Measurements from ENCODE around the gene RASGRF1.
"Not testable (repeated sequence)": the region's sequence is repeated elsewhere in the genome, so short reads cannot be mapped to it uniquely, and the experiment has no call there.

Gene RASGRF1

DNA sequence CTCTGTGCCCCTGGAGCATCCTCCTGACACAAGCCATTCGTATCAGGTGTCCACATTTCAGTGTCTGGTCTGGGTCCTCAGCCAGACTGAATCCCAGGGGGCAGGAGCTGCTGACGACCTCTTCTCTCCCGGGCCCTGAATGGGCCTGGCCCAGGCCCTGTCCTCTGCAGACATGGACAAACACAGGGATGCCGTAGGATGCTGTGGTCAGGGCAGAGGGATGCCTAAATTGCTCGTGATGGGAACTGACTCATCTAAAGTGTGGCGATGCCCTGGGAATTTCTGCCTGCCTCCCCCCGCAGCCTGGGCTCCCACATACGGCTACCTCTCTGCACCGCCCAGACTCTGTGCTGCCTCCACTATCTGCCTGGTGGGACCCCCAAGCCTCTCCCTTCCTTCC is 87.3 kb downstream of the RASGRF1 start:
- no peak for FAIRE-seq

DNA sequence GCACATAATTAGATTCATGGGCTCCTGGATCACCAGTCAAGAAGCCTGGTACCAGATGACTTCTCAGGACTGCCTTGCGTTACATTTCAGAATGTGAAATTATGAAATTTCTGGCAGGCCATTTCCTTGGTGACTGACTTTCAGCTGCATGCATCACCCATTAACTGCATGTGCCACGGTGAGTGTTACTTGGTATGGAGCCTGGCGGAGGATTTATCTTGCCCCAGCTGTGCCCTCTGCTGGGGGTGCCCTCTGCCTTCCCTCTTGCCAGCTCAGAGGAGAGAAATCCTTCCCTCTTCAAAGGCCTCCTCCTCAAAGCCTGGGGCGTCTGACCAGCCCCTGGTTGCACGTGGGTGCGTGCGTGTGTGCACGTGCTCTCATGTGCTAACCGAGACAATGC is 88.0 kb downstream of the RASGRF1 start:
- no peak for FAIRE-seq

DNA sequence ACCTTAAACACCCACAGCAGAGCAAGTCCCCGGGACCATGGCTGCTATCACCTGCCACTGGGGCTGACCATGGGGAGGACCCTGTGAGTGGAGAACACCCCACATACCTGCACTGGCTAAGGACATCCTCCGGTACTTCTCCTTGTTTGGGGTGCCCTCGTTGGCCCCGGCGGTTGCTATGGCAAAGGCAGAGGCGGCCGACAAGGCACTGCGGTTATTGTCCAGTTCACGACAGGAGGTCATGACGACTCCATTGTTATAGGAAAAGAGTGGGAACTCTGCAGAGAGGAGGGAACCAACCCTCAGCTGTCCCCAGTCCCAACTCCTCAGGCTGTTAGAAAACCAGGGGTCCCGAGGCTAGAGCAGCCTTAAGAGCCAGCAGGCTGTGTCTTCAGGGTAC is 90.9 kb downstream of the RASGRF1 start:
- no peak for FAIRE-seq

DNA sequence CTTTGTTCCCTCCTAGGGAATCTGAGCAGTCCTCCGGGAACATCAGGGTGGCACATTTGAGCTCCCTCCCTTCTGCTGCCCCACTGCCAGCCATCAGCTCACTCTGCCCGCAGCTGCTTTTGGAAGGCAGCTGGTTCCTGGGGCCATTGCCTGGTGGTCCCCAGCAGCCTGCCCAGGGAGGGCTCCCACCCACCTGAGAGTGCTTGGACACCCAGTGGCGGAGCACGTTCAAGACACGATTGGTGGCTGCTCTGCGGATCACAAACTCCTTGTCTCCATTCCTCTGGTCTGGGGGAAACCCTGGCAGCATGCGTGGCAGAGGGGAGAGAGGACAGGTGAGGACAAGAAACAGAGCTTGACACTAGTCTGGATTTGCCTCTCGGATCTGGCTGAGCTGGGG is 92.1 kb downstream of the RASGRF1 start:
- no peak for FAIRE-seq

DNA sequence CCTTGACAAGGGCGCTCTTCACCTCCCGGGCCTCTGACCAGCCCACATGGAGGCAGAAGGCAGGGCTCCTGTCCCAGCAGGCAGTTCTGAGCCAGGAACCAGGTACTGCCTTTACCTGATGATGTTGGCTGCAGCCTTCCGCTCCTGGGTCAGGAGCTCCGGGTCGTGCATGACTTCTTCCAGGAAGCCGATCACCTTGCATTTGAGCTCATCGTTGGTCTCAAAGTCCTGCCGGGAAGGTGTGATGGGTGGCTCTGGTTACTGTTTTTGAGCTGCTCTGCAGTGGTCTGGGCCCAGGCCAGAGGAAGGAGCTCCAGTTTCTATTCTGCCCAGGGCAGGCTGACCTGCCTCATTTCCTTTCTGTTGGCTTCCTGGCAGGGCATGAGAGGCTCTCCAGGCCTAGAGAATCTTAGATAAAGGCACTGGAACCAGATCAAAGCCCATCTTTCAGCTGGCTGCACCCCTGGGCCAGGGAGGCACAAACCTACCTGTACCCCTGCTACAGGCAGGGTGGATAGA is 92.5 kb downstream of the RASGRF1 start:
- no peak for FAIRE-seq

DNA sequence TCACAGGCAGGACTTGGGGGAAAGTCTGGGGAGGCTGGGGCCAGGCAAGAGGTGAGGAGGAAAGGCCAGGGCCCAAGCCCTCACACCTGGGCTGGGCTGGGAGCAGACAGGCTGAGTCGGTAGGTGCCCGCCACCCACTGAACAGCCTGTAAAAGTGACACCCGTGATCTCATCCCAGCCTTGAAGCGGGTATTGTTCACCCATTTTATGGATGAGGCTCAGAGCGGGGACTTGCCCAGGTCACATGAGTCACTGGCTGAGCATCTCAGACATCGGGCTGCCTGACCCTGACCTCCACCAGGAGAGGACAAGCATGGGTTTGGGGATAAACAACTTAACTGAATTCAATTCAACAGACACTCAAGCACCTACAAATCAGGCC is 93.7 kb downstream of the RASGRF1 start:
- FAIRE-seq = no peak

DNA sequence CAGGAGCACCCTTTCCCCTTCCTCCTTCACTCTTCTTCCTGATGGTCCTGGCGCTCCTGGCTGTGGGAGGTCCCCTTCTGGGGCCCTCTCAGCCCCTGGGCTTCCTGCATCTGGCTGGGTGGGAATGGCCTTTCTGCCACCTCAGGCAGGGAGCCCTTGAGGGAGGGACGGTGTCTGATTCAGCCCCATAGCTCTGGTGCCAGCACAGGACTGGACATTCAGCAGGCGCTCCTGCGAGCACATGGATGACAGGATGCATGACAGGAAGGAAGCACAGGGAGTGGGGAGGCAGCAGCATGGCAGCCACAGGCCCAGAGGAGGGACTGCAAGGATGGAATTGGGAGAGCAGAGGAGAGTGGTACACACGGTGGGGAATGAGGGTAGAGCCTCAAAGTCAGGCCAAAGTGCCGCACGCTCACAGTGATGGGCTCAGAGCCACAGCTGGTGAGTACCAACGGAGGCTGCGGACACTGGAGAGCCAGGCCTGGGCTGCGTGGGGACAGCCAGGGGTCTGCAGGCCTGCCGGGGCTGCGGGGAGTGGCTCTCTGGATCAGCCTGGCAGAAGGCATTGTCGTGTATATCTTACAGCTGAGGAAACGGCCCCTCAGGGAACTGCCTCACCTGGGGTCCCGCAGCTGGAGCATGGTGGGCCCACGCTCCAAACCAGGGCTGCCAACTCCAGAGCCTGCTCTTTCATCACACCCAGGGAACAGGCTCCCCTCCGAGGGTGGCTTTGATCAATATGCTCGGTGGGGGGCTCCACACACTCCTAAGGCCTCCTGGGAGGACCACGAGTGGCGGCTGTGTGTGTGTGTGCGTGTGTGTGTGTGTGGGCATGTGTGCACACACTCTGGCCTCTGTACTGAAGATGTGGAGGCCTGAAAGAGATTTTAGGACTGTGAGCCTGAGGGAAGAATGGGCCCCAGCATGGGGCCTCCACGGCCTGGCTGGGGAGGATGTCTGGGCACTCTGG is 94.4 kb downstream of the RASGRF1 start:
- FAIRE-seq = no peak

DNA sequence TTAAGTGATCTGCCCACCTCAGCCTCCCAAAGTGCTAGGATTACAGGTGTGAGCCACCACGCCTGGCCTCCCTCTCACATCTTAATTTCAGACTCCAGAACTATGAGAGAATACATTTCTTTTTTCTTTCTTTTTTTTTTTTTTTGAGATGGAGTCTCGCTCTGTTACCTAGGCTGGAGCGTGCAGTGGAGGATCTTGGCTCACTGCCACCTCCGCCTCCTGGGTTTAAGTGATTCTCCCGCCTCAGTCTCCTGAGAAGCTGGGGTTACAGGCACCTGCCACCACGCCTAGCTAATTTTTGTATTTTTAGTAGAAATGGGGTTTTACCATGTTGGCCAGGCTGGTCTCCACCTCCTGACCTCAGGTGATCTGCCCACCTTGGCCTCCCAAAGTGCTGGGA is 95.4 kb downstream of the RASGRF1 start:
- not testable (repeated sequence) for FAIRE-seq

DNA sequence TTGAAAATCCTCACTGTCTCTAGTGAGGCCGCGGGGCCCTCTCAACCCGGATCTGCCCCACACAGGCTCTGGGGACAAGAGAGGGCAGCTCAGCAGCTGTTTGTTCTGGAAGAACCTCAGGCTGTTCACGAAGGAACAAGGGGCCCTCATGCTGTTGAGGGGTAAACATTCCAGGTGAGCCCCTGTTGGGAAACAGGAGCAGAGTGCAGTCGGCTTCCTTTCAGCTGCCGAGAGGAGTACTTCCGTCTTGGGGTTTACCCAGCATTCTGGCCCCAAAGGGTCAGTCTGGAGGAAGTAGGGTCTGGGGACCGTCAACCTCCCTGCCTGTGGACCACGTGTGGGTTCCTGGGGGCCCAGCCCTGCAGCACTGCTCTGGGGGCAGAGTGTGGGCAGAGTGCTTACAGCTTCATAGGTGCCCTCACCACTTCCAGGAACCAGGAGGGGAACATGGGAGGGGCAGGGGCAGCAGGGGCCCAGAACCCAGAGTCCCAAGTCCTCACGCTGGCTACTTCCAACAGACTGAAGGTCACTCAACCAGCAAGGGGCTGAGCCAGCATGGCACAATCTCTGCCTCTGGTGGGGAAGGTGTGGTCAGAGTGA is 96.5 kb downstream of the RASGRF1 start:
- no peak for FAIRE-seq

DNA sequence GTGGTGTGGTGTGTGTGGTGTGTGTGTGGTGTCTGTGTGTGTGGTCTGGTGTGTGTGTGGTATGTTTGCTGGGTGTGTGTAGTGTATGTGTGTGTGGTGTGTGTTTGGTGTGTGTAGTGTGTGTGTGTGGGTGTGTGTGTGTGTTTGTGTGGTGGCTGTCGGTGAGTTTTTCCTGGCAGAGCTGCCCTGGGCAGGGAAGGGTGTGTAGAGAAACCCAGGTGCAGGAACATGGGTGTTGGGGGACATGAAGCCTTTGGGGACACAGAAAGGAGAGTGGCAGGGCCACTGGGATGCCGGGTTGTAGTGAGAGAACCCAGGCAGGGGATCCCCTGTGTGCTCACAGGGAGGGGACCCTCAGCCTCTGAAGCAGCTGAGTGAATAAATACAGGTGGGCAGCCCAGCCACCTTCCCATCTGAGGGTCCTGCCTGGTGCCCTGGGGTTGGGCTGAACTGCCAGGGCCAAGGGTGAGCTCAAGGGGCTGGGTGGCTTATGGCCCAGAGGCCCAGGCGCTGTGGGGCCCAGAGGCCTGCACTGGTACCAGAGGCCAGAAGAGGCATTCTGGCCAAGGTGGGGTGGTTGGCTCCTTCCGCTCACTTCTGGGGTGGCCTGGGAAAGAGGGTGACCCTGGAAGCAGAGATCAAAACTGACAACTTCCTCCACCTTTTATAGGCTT is 97.2 kb downstream of the RASGRF1 start:
- FAIRE-seq = no peak

DNA sequence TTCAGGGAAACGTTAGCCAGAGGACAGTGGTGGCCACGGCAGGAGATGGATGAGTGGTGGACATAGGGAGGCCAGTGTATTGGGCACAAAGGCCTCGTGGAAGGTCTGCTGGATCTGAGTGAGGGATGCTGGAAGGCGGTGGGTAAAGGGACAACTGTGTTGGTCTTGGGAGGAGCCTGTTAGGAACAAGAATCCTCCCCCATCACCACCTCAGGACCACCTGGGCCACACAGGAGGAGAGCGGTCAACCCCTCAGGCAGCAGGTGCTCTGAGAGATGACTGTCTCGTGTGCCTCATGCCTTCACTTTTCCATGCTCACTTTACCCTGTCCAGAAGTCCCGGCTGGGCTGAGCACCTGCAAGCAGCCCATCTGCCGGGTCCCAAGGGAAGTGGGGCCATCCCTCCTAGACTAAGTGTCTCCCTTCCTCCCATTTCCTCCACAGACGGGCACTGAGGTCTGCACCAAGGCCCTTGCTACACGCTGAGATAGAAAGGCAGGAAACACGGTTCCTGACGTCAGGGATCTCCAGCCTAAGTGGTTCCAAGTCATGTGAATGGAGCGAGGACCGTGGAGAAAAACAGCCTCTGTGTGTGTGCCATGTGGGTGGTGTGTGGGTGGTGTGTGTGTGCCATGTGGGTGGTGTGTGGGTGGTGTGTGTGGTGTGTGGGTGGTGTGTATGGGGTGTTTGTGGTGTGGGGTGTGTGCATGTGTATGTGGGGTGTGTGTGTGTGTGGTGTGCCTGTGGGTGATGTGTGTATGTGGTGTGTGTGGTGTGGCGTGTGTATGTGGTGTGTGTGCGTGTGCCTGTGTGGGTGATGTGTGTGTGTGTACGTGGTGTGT is 97.9 kb downstream of the RASGRF1 start:
- no peak for FAIRE-seq

DNA sequence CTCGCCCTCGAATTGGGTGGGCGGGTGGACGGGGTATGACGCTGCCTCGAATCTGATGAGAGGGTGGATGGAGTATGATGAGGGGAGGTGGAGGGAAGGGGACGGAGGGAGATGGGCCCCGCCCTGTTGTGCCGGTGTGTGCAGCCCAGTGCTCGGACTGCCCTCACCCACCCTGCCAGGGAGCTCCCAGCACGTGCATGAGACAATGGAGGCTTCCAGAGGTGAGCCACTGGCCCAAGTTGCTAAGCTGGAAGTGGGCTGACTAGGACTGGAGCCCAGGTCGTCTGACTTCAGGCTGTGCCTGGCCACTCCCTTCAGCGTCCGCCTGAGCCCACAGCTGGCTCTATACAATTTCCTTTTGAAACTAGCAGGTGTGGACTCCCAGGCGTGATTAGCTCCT is 98.7 kb downstream of the RASGRF1 start:
- FAIRE-seq = no peak

DNA sequence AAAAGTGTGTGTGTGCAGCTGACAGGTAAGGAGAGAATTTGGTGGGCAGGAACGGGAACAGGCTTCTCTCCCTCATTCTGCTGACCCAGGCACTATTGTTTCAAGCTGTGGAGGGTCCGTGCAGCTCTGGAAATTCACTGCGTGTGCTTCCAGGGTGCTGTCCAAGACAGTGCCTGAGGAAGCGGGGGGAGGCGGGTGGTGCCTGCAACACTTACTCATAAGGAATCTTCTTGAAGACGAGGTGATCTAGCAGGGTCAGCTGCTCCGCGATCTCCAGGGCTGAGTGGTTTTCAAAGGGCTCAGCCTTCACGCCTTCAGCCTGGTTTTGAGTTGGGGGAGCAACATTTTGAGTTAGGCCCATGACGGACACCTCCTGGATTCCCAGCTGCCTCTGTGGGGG is 99.1 kb downstream of the RASGRF1 start:
- FAIRE-seq = no peak

DNA sequence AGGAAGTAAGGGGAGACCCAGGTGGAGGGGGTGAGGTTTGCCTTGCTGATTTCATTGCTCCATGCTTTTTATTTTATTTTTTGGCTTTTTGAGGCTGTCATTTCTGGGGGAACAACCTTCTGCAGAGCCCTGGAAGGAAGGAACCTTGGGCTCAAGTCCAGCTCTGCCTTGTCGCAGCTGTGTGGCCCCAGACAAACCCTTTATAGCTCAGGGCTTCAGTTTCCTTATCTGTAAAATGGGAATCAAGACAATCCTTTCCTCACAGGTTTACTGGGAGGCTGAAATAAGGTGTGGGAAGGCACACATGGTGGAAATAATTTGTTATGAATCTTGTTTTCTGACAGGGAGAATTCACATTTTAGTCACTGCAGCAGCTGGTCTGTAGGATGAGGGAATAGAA is 100.3 kb downstream of the RASGRF1 start:
- no peak for FAIRE-seq

DNA sequence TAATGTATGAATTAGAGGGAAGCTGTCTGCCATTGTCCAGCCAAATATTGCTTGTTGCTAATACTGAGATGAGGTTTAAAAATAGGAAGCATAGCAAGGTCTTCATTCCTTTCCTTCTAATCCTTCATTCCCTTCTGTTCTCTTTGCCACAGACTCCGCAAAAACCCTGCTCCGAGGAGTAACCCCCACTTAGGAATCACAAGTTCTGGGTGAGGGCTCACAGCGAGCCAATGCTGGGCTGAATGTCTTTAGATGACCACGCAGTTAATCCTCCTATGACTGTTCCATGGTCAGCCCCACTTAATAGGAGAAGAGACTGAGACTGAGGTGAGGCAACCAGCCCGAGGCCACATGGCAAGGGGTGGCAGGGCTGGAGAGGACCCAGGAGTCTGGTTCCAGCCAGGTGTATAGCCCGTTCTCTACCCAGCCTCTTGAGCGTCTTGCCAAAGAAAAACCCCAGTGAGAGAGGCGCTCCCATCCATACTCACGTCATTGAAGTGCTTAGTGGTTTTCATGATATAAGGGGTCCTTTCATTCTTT is 100.8 kb downstream of the RASGRF1 start:
- FAIRE-seq = no peak

DNA sequence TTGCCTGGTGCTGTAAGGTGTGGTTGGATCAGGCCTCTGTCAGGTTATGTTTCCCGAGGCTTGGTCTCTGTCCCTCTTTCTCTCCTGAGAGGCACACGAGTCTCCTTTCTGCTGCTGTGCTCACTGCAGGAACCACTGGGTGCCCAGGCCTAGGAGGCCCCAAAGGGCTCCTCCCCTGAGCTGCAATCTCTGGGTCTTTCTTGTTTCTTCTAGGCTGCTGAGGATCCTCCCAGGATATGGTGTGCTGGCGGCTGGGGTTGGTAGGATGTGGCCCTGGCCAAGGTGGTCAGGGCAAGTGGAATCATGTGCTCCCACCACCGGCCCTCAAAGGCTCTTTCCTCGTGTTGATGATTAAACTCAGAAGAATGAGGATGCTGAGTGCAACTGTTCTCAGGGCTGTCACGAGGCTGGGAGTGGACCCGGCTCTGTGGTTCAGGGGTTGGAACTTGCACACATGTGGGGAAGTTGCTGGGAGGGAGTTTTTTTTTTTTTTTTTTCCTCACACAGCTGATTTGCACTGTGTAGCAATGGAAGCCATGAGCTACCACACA is 102.1 kb downstream of the RASGRF1 start:
- peak; percentile 63 for FAIRE-seq

DNA sequence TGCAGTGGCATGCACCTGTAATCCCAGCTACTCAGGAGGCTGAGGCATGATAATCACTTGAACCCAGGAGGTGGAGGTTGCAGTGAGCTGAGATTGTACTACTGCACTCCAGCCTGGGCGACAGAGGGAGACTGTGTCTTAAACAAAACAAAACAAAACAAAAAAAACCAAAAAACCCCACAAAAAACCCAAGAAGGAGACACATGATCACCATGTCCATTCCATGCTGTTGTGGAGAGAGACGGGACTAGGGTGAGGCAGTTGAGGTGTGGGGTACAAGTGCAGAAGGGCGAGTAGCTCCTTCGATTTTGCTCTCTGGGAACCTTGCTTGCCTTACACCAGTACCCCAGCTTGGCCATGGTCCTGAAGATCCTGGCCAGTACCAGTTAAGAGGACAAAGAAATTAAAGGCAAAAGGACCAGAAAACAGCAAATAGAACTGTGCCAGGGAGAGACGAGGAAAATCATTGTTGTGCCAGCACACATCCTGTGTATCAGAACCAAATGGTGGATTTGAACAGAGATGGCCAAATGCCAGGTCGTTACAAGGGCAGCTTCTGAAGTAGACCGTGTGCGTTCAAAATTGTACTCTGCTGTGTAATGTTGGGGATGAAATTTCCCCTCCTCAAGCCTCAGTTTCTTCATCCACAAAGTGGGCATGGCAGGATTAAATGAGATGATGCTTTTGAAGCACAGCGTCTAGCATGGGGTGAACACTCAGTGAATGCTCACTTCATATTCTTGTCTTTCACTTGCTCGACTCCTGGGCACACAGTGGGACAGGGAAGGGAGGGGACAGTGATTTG is 102.8 kb downstream of the RASGRF1 start:
- FAIRE-seq = no peak

DNA sequence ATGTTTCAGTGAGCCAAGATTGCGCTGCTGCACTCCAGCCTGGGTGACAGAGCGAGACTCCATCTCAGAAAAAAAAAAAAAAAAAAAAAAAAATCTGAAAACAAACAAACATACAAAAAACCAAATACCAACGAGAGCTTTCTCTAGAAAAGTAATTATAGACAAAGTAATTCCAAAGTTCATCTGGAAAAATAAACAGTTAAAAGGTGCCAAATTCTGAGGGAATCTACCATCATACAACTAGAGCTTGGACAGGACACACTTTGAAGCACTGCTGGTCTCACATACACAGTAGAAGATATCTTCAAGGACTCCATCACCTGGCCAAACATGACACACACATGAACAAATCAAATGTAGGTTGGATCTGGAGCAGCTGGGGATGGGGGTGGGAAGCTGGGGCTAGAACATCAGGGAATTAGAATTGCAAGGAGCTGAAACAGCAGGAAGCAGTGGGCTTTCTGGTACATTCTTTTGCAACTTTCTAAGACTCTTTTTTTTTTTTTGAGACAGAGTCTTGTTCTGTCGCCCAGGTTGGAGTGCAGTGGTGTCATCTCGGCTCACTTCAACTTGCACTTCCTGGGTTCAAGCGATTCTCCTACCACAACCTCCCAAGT is 104.6 kb downstream of the RASGRF1 start:
- FAIRE-seq = no peak

DNA sequence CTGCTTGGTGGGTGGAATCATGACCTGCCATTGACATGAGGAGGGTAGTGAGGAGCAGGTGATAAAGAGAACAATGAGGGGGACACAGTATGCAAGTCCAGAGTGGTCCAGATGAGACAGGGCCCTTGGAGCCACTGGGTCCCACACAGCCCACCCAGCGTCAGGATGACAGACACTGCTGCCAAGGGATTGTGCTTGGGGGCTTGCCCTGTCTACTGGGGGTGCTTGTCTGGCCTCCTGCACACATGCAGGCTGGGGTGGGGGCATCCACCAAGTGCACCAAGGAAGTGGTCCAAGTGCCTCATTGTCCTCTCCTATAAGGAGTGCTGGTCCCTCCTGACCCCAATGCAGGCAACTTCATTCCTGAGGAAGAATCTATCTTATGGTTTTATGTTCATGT is 106.5 kb downstream of the RASGRF1 start:
- no peak for FAIRE-seq

DNA sequence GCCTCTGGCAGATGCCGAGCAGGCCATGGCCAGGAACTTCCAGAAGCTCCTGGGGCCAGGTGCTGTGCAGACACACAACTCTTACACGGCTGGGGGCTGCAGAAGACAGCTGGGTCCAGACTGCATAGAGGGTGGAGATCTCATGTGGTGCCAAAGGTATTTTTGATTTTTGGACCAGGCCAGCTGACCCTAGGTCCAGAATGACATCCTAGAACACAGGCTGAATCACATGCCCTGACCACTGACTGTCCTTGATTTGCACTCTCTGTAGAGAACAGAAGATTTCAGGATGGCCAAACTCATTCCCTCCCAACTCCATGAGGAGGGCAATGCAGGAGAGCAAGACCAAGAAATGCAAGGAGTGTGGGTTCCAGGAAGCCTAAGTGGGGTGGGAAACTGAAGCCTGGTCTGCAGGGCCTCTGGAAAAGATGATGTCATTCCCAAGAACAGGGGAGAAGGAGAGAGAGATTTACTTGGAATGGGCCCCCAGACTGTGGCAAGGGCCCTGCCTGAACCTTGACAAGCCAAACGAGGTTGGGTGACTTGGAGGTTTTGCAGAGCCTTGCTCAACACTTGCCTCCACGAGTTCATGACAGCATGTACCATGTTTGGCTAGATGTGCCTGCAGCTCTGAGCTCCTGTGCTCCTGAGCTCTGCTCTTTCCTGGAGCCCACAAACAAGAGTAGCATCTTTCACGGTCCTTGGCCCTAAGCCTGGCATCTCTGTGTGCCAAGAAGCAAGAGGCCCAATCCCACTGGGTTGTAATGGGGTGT is 107.2 kb downstream of the RASGRF1 start:
- no peak for FAIRE-seq
